Heart right ventricle (tissue), 16 donors: ENCODE data around the gene CAMK2N1. TPM values are rescaled to one million over a fixed set of nuclear protein-coding genes. Genes with fewer than 3 reads are reported as not detected.

Experiments
- ATAC-seq, 8 donors: fragments of 200-7000 bp; cut with Tn5 transposase; one replicate each; pipeline ENCODE4 v1.9.1; 2020; ENCODE audit warnings: mild to moderate bottlenecking in 8 of 8, moderate library complexity in 8 of 8, moderate number of reproducible peaks in 1 of 8
- DNase-seq, 2 donors: peaks; one replicate each; pipeline ENCODE4 v3.0.0-alpha.2; 2020
- H3K27ac ChIP-seq, 10 donors: fragments of 200-600 bp; sonication (generic) in 2 of 10; one replicate each; pipeline versions ENCODE4 v1.5.0 to v1.8.0; 2020 to 2022; ENCODE audit warnings: mild to moderate bottlenecking in 3 of 10
- H3K27me3 ChIP-seq, 7 donors: fragments of 200-600 bp; one replicate each; pipeline ENCODE4 v1.8.0; 2021 to 2022; ENCODE audit warnings: mild to moderate bottlenecking in 2 of 7
- H3K36me3 ChIP-seq, 9 donors: fragments of 200-600 bp; sonication (generic) in 1 of 9; one replicate each; pipeline versions ENCODE4 v1.5.0 to v1.8.0; 2020 to 2022; ENCODE audit warnings: mild to moderate bottlenecking in 2 of 9
- H3K4me1 ChIP-seq, 9 donors: fragments of 200-600 bp; sonication (generic) in 1 of 9; one replicate each; pipeline versions ENCODE4 v1.5.0 to v1.8.0; 2020 to 2022; ENCODE audit warnings: mild to moderate bottlenecking in 4 of 9
- H3K4me3 ChIP-seq, 10 donors: fragments of 200-600 bp; sonication (generic) in 2 of 10; one replicate each; pipeline versions ENCODE4 v1.5.0 to v1.8.0; 2020 to 2022; ENCODE audit warnings: mild to moderate bottlenecking in 7 of 10, moderate library complexity in 2 of 10
- H3K9me3 ChIP-seq, 11 donors: fragments of 200-600 bp in 10 of 11; sonication (generic) in 2 of 11; one replicate each; pipeline versions ENCODE4 v1.5.0 to v1.8.0; 2013 to 2022; ENCODE audit warnings: mild to moderate bottlenecking in 2 of 11, control low read depth in 1 of 11, moderate library complexity in 1 of 11
- CTCF ChIP-seq, 9 donors: fragments of 200-600 bp; sonication (generic) in 2 of 9; IDR thresholded peaks; one replicate each; pipeline versions ENCODE4 v1.5.0 to v1.8.0; 2021 to 2022; ENCODE audit warnings: antibody characterized with exemption in 9 of 9, mild to moderate bottlenecking in 5 of 9, moderate library complexity in 1 of 9
- WGBS, 2 donors: extraction: QIAGEN DNeasy Blood & Tissue Kit; methylation state at CpG; one replicate each; pipeline ENCODE4 v1.1.7; 2013; ENCODE audit warnings: inconsistent platforms in 1 of 2; 5-methylcytosine and 5-hydroxymethylcytosine counted together
- intact Hi-C, 10 donors: fragments of 100-400 bp; cut with DNase I; formaldehyde crosslinking; loops; one replicate each; pipeline versions ENCODE4 v1.11.1 to v1.14.2; 2022
- polyA plus RNA-seq, 2 donors: library from polyadenylated mRNA; stranded (reverse); fragments of 200-250 nt; gene quantifications; one replicate each; pipeline ENCODE4 v1.2.3, GENCODE V29; 2013
- total RNA-seq, 10 donors: library from RNA; stranded (reverse); fragmentation: NEBNext Ultra II Directional in 3 of 10; extraction: Animal tissue kit (Norgen Biotek cat#: 25700) in 3 of 10; gene quantifications; one replicate each; pipeline versions ENCODE4 v1.2.1 to v1.2.4, GENCODE V29; 2021 to 2023
- donor health status: Arrhythmogenic right ventricular cardiomyopathy.
- donor health status: ischemic (EF 13 %, LVEDD 7.1; RV severe dilation, severe dysfunction).
- donor health status: healthy with polysubstance abuse.
- donor health status: DM: no; HTN: yes; CAD: no.
- donor health status: DM: no; HTN: no; CAD: no.
- donor health status: ischemic (EF 25% LVEDD 6.9; RV normal size, moderate dysfunction).
- donor health status: ischemic (EF 25% LVEDD 5.7; RV mildly dilated, moderate dysfunction).
- donor health status: healthy.
- donor health status: DM: yes; HTN: yes; CAD: no.
- donor health status: Ischemic cardiomyopathy.
- donor health status: ischemic (EF 35%, LVEDD 5.7; RV mildly dilated, moderate dysfunction).
- donor health status: nonischemic (EF 11% LVEDD 7.7; RV severe dilation, severe dysfunction).
- donor health status: DM: yes; HTN: yes; CAD: no.
- donor health status: PGD.
- donor health status: ischemic (EF 29% LVEDD 5.4; RV normal size, mild dysfunction).
- donor health status: nonischemic (EF 23%, LVEDD 6.1; RV moderate dilation, normal function).

The CAMK2N1 gene
- total and polyA plus RNA-seq, 12 donors: 4.0 to 12.9 (median 8.5) TPM

GRCh38 chr1:20493309-20493708 lies 7.3 kb upstream of the CAMK2N1 start:
- no peak for TF ChIP-seq CTCF (IDR thresholded peaks at IDR 0.05)
- no peaks in the 10 kb centered on the region for H3K9me3 ChIP-seq
- ATAC-seq (peak in 2 of 8 donors; percentile 39 to 45), DNase-seq (no peak)
- H3K27me3 ChIP-seq: peaks cover 0 to 10% (median 2%) of the 10 kb centered on the region in 7 donors
- peaks cover 5 to 31% (median 23%) of the 10 kb centered on the region in 9 donors for H3K4me1 ChIP-seq
- peak overlapping the region in 8 of 10 donors; percentile 16 to 79 (median 50) for H3K27ac ChIP-seq
- intact Hi-C loops: loop anchor here (1.0 to 10.0 kb wide), 22 partner anchors 113 to 576 kb away; partner anchors contain the start of gene PLA2G2E (in 3 of the 10)
- 22 to 31% methylated on average over 5 of the region's 5 CpGs for WGBS, 2 donors
- H3K4me3 ChIP-seq: no peak overlapping the region
- peaks cover 0 to 15% (median 5%) of the 10 kb centered on the region in 9 donors for H3K36me3 ChIP-seq

- Histone ChIP-seq H3K9me3 (no peaks in the 10 kb centered on the region), H3K4me1 (peaks cover 5 to 29% (median 23%) of the 10 kb centered on the region in 9 donors), H3K27me3 (peaks cover 0 to 15% (median 5%) of the 10 kb centered on the region in 7 donors), H3K27ac (peak overlapping the region in 8 of 10 donors; percentile 16 to 79 (median 50)), H3K4me3 (no peak overlapping the region), H3K36me3 (peaks cover 0 to 9% (median 0%) of the 10 kb centered on the region in 9 donors)
- DNase-seq: no peak
- 65 to 81% methylated on average over 7 of the region's 7 CpGs for WGBS, 2 donors
- TF ChIP-seq CTCF (IDR thresholded peaks at IDR 0.05): no peak
- ATAC-seq: no peak
- intact Hi-C loops: loop anchor here (1.0 to 10.0 kb wide), 22 partner anchors 112 to 575 kb away; partner anchors contain the start of gene PLA2G2E (in 3 of the 10)
Measured at GRCh38 chr1:20492751-20493150, 6.7 kb upstream of the CAMK2N1 start.

GRCh38 chr1:20491866-20492265 lies 5.9 kb upstream of the CAMK2N1 start:
- Histone ChIP-seq H3K27ac (no peak overlapping the region), H3K4me1 (peaks cover 7 to 29% (median 25%) of the 10 kb centered on the region in 9 donors), H3K27me3 (peaks cover 4 to 23% (median 14%) of the 10 kb centered on the region in 7 donors), H3K36me3 (peaks cover 0 to 2% (median 0%) of the 10 kb centered on the region in 9 donors), H3K4me3 (no peak overlapping the region), H3K9me3 (no peaks in the 10 kb centered on the region)
- no peak for ATAC-seq
- TF ChIP-seq CTCF (IDR thresholded peaks at IDR 0.05): no peak
- intact Hi-C loops: loop anchor here (2.0 to 10.0 kb wide), 17 partner anchors 111 to 575 kb away; partner anchors contain the start of gene PLA2G2E (in 3 of the 10)
- no peak for DNase-seq
- 78 to 81% methylated on average over 7 of the region's 7 CpGs for WGBS, 2 donors

GRCh38 chr1:20491178-20491577 lies 5.2 kb upstream of the CAMK2N1 start:
- no peaks in the 10 kb centered on the region for H3K9me3 ChIP-seq
- TF ChIP-seq CTCF (IDR thresholded peaks at IDR 0.05): no peak
- peaks cover 8 to 36% (median 31%) of the 10 kb centered on the region in 9 donors for H3K4me1 ChIP-seq
- DNase-seq (no peak), ATAC-seq (no peak)
- H3K27me3 ChIP-seq: peaks cover 7 to 30% (median 20%) of the 10 kb centered on the region in 7 donors
- no peak overlapping the region for H3K27ac ChIP-seq
- 49 to 71% methylated on average over 6 of the region's 6 CpGs for WGBS, 2 donors
- no peak overlapping the region for H3K4me3 ChIP-seq
- H3K36me3 ChIP-seq: no peaks in the 10 kb centered on the region
- intact Hi-C loops: loop anchor here (5.0 to 10.0 kb wide), 12 partner anchors 114 to 574 kb away; partner anchors contain the start of gene PLA2G2E (in 3 of the 10)
